Stimulated activated naive CD8-positive, alpha-beta T cell treated with anti-CD3 and anti-CD28 coated beads, Interleukin-15, Interleukin-2, amounts not matched to agents 100 ng/mL and 50 ng/mL, for 24 hours (primary cell): ENCODE measurements around the gene MINDY2.

Source experiments
- H3K27ac Mint-ChIP-seq: one replicate; pipeline ENCODE4 v1.8.0; 2021; ENCODE audit warnings: mild to moderate bottlenecking, mixed read lengths
- H3K27me3 Mint-ChIP-seq: one replicate; pipeline ENCODE4 v1.8.0; 2021; ENCODE audit warnings: mixed read lengths
- H3K36me3 Mint-ChIP-seq: one replicate; pipeline ENCODE4 v1.8.0; 2021; ENCODE audit warnings: low read depth, mixed read lengths
- H3K4me1 Mint-ChIP-seq: one replicate; pipeline ENCODE4 v1.8.0; 2021; ENCODE audit warnings: low read depth, mixed read lengths
- H3K4me3 Mint-ChIP-seq: one replicate; pipeline ENCODE4 v1.8.0; 2021; ENCODE audit warnings: mild to moderate bottlenecking, mixed read lengths
- H3K9me3 Mint-ChIP-seq: one replicate; pipeline ENCODE4 v1.8.0; 2021; ENCODE audit warnings: mixed read lengths

Gene MINDY2

GRCh38 chr15:58742819-58743502, 28.1 kb upstream of the MINDY2 start:
- Mint-ChIP-seq H3K4me1 (peaks cover 81% of the 10 kb centered on the region), H3K36me3 (peaks cover 9% of the 10 kb centered on the region), H3K27me3 (no peaks in the 10 kb centered on the region), H3K4me3 (no peak overlapping the region), H3K9me3 (no peaks in the 10 kb centered on the region), H3K27ac (peak overlapping the region; percentile 18)

- H3K9me3 Mint-ChIP-seq, result no peaks in the 10 kb centered on the region
- no peaks in the 10 kb centered on the region for H3K27me3 Mint-ChIP-seq
- no peak overlapping the region for H3K27ac Mint-ChIP-seq
- peak overlapping the region; percentile 48 for H3K4me3 Mint-ChIP-seq
- H3K4me1 Mint-ChIP-seq, result peaks cover 75% of the 10 kb centered on the region
- H3K36me3 Mint-ChIP-seq, result peaks cover 9% of the 10 kb centered on the region
These were observed 24.9 kb upstream of the MINDY2 start for GRCh38 chr15:58746174-58746573.

- Mint-ChIP-seq H3K27me3 (no peaks in the 10 kb centered on the region), H3K36me3 (peaks cover 9% of the 10 kb centered on the region), H3K4me1 (peaks cover 55% of the 10 kb centered on the region), H3K4me3 (peak overlapping the region; percentile 99), H3K27ac (peak overlapping the region; percentile 90), H3K9me3 (no peaks in the 10 kb centered on the region)
These were observed 22.9 kb upstream of the MINDY2 start for GRCh38 chr15:58748040-58748851.

- Mint-ChIP-seq H3K4me3 (peak overlapping the region; percentile 99), H3K27ac (peak overlapping the region; percentile 90), H3K27me3 (no peaks in the 10 kb centered on the region), H3K4me1 (peaks cover 48% of the 10 kb centered on the region), H3K9me3 (no peaks in the 10 kb centered on the region), H3K36me3 (peaks cover 7% of the 10 kb centered on the region)
These were observed 22.1 kb upstream of the MINDY2 start for GRCh38 chr15:58748852-58749531.

GRCh38 chr15:58749532-58750337, 21.4 kb upstream of the MINDY2 start, which contains the start of gene ADAM10:
ADAM10 (minus strand) TSS chr15:58749707; CDS start chr15:58749534, 173 bp downstream.
- H3K27me3 Mint-ChIP-seq, result no peaks in the 10 kb centered on the region
- H3K4me3 Mint-ChIP-seq, result peak within 1 kb of the TSS; percentile 99
- H3K9me3 Mint-ChIP-seq, result no peaks in the 10 kb centered on the region
- peaks cover 6% of the 10 kb centered on the region for H3K36me3 Mint-ChIP-seq
- H3K4me1 Mint-ChIP-seq, result peaks cover 41% of the 10 kb centered on the region
- peak within 1 kb of the TSS; percentile 90 for H3K27ac Mint-ChIP-seq

GRCh38 chr15:58752716-58753115, 18.4 kb upstream of the MINDY2 start:
- Mint-ChIP-seq H3K9me3 (no peaks in the 10 kb centered on the region), H3K36me3 (no peaks in the 10 kb centered on the region), H3K27me3 (no peaks in the 10 kb centered on the region), H3K4me1 (peaks cover 19% of the 10 kb centered on the region), H3K27ac (no peak overlapping the region), H3K4me3 (no peak overlapping the region)

GRCh38 chr15:58755350-58755749, 15.8 kb upstream of the MINDY2 start:
- Mint-ChIP-seq H3K27ac (no peak overlapping the region), H3K27me3 (no peaks in the 10 kb centered on the region), H3K4me3 (no peak overlapping the region), H3K9me3 (no peaks in the 10 kb centered on the region), H3K4me1 (peaks cover 4% of the 10 kb centered on the region), H3K36me3 (no peaks in the 10 kb centered on the region)

GRCh38 chr15:58755956-58756355, 15.1 kb upstream of the MINDY2 start:
- Mint-ChIP-seq H3K27me3 (no peaks in the 10 kb centered on the region), H3K27ac (no peak overlapping the region), H3K36me3 (no peaks in the 10 kb centered on the region), H3K9me3 (no peaks in the 10 kb centered on the region), H3K4me1 (no peaks in the 10 kb centered on the region), H3K4me3 (no peak overlapping the region)

- H3K4me1 Mint-ChIP-seq, result no peaks in the 10 kb centered on the region
- H3K27me3 Mint-ChIP-seq, result no peaks in the 10 kb centered on the region
- H3K27ac Mint-ChIP-seq, result no peak overlapping the region
- no peaks in the 10 kb centered on the region for H3K36me3 Mint-ChIP-seq
- no peak overlapping the region for H3K4me3 Mint-ChIP-seq
- H3K9me3 Mint-ChIP-seq, result no peaks in the 10 kb centered on the region
These were observed 13.0 kb upstream of the MINDY2 start for GRCh38 chr15:58758141-58758540.

- Mint-ChIP-seq H3K27me3 (no peaks in the 10 kb centered on the region), H3K36me3 (no peaks in the 10 kb centered on the region), H3K4me1 (no peaks in the 10 kb centered on the region), H3K27ac (no peak overlapping the region), H3K4me3 (no peak overlapping the region), H3K9me3 (no peaks in the 10 kb centered on the region)
These were observed 10.6 kb upstream of the MINDY2 start for GRCh38 chr15:58760385-58761009.

- peaks cover 2% of the 10 kb centered on the region for H3K9me3 Mint-ChIP-seq
- H3K4me3 Mint-ChIP-seq, result no peak overlapping the region
- H3K36me3 Mint-ChIP-seq, result no peaks in the 10 kb centered on the region
- no peaks in the 10 kb centered on the region for H3K4me1 Mint-ChIP-seq
- no peak overlapping the region for H3K27ac Mint-ChIP-seq
- H3K27me3 Mint-ChIP-seq, result no peaks in the 10 kb centered on the region
These were observed 10.1 kb upstream of the MINDY2 start for GRCh38 chr15:58761010-58761388.

- no peak overlapping the region for H3K27ac Mint-ChIP-seq
- peaks cover 7% of the 10 kb centered on the region for H3K9me3 Mint-ChIP-seq
- no peaks in the 10 kb centered on the region for H3K4me1 Mint-ChIP-seq
- H3K27me3 Mint-ChIP-seq, result no peaks in the 10 kb centered on the region
- H3K36me3 Mint-ChIP-seq, result no peaks in the 10 kb centered on the region
- H3K4me3 Mint-ChIP-seq, result no peak overlapping the region
These were observed 8.8 kb upstream of the MINDY2 start for GRCh38 chr15:58762285-58762684.

- Mint-ChIP-seq H3K27ac (no peak overlapping the region), H3K4me3 (no peak overlapping the region), H3K36me3 (no peaks in the 10 kb centered on the region), H3K4me1 (no peaks in the 10 kb centered on the region), H3K27me3 (no peaks in the 10 kb centered on the region), H3K9me3 (peaks cover 7% of the 10 kb centered on the region)
These were observed 8.4 kb upstream of the MINDY2 start for GRCh38 chr15:58762731-58763130.

- Mint-ChIP-seq H3K4me1 (no peaks in the 10 kb centered on the region), H3K27me3 (no peaks in the 10 kb centered on the region), H3K27ac (no peak overlapping the region), H3K9me3 (peaks cover 7% of the 10 kb centered on the region), H3K36me3 (no peaks in the 10 kb centered on the region), H3K4me3 (no peak overlapping the region)
These were observed 6.6 kb upstream of the MINDY2 start for GRCh38 chr15:58764468-58764867.
